MM.1S (cell line): Measurements from ENCODE around the gene TENT5C.

Experiments
- DNase-seq: peaks from one replicate; pipeline ENCODE4 v3.0.0-alpha.2; 2015
- H2AFZ ChIP-seq: fragments of 300-600 bp; sonication (generic); 2 replicates; pipeline ENCODE4 v1.6.0; 2016; ENCODE audit warnings: antibody characterized with exemption, low read length
- H3F3A ChIP-seq: fragments of 300-600 bp; sonication (generic); 2 replicates; pipeline ENCODE4 v1.6.1; 2016; ENCODE audit warnings: mild to moderate bottlenecking, antibody characterized with exemption, low read length, moderate library complexity, mixed read lengths; ENCODE audit not compliant: insufficient read depth
- H3K27ac ChIP-seq: fragments of 300-600 bp; sonication (generic); 2 replicates; pipeline ENCODE4 v1.5.1; 2016; ENCODE audit warnings: mild to moderate bottlenecking, low read length
- H3K27me3 ChIP-seq: fragments of 300-600 bp; sonication (generic); replicated peaks from 2 replicates; pipeline ENCODE4 v1.6.0; 2016; ENCODE audit warnings: low read length; ENCODE audit not compliant: insufficient read depth
- H3K36me3 ChIP-seq: fragments of 300-600 bp; sonication (generic); replicated peaks from 2 replicates; pipeline ENCODE4 v1.6.1; 2016; ENCODE audit warnings: mild to moderate bottlenecking, low read length, mixed read lengths; ENCODE audit not compliant: insufficient read depth
- H3K4me1 ChIP-seq: fragments of 300-600 bp; sonication (generic); 2 replicates; pipeline ENCODE4 v1.6.1; 2016; ENCODE audit warnings: low read length, mixed read lengths
- H3K4me2 ChIP-seq: fragments of 300-600 bp; sonication (generic); 2 replicates; pipeline ENCODE4 v1.6.0; 2016; ENCODE audit warnings: low read depth, low read length
- H3K4me3 ChIP-seq: fragments of 300-600 bp; sonication (generic); 2 replicates; pipeline ENCODE4 v1.5.1; 2016; ENCODE audit warnings: low read length, mixed read lengths
- H3K79me2 ChIP-seq: fragments of 300-600 bp; sonication (generic); 2 replicates; pipeline ENCODE4 v1.6.1; 2016; ENCODE audit warnings: mixed run types, low read length, mixed read lengths
- H3K9ac ChIP-seq: fragments of 300-600 bp; sonication (generic); 2 replicates; pipeline ENCODE4 v1.6.1; 2016; ENCODE audit warnings: low read length, mixed read lengths
- H3K9me2 ChIP-seq: fragments of 300-600 bp; sonication (generic); replicated peaks from 2 replicates; pipeline ENCODE4 v1.6.1; 2016; ENCODE audit warnings: mild to moderate bottlenecking, low read length, mixed read lengths; ENCODE audit not compliant: insufficient read depth
- H3K9me3 ChIP-seq: fragments of 300-600 bp; sonication (generic); replicated peaks from 2 replicates; pipeline ENCODE4 v1.6.1; 2016; ENCODE audit warnings: mild to moderate bottlenecking, low read length, mixed read lengths; ENCODE audit not compliant: insufficient read depth
- H4K20me1 ChIP-seq: fragments of 300-600 bp; sonication (generic); 2 replicates; pipeline ENCODE4 v1.6.1; 2016; ENCODE audit warnings: mild to moderate bottlenecking, low read length, moderate library complexity, mixed read lengths; ENCODE audit not compliant: insufficient read depth
- CTCF ChIP-seq: fragments of 300-600 bp; sonication (generic); IDR thresholded peaks from 2 replicates; pipeline ENCODE4 v1.5.1; 2016; ENCODE audit warnings: antibody characterized with exemption, low read length, mixed read lengths
- EZH2 ChIP-seq: fragments of 300-600 bp; sonication (generic); optimal IDR thresholded peaks from 2 replicates; pipeline ENCODE3; 2017; ENCODE audit warnings: low read depth, mild to moderate bottlenecking, antibody characterized with exemption, low read length, mixed read lengths
- EZH2phosphoT487 ChIP-seq: fragments of 300-600 bp; sonication (generic); IDR thresholded peaks from 2 replicates; pipeline ENCODE4 v1.6.1; 2018; ENCODE audit warnings: antibody characterized with exemption, low read length

Gene TENT5C

DNA sequence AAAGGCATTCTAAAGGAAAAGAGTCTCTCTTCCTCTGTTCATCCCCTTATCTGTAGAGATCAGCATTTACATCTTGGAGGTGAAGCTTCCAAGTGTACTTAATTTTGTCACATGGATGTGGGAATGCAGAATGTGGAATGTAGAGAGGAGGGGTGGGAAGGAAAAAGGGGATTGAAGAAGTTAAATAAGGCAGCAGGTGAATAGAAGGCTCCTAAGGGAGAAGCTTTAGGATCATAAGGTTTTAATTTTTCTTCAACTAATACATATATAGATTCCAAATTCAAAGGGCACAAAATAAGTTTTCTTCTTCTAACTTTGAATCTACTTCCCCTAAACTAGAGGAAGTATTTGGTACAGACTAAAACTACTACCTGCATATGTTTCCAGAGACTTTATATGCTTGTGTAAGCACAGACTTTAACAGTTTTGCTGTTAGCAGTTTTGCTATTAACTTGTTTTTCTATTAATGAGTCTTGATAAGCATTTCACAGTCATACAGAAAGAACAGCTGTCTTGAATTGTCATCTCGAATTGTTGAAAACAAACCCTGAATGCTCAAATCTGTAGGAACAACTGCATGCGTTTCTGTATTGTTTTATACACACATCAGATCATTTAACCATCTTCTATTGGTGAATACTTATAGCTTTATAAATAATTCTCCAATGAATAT lies 12.7 kb downstream of the TENT5C start:
- peak overlapping the region; percentile 96 for H3K4me2 ChIP-seq
- H2AFZ ChIP-seq: no peak overlapping the region
- H3K79me2 ChIP-seq: peaks cover 100% of the 10 kb centered on the region
- H3K27me3 ChIP-seq: no peaks in the 10 kb centered on the region
- no peaks in the 10 kb centered on the region for H4K20me1 ChIP-seq
- H3K36me3 ChIP-seq: peaks cover 4% of the 10 kb centered on the region; the same call in 1 of the 2 replicates
- no peaks in the 10 kb centered on the region for H3K9me2 ChIP-seq
- peaks cover 98% of the 10 kb centered on the region for H3F3A ChIP-seq
- DNase-seq: peak; percentile 34
- TF ChIP-seq CTCF (no peak), EZH2phosphoT487 (no peak), EZH2 (no peak)
- H3K9me3 ChIP-seq: no peaks in the 10 kb centered on the region
- peak overlapping the region; percentile 100 for H3K9ac ChIP-seq
- H3K4me3 ChIP-seq: peak overlapping the region; percentile 94
- peak overlapping the region; percentile 100 for H3K27ac ChIP-seq
- H3K4me1 ChIP-seq: peaks cover 21% of the 10 kb centered on the region; the same call in 1 of the 2 replicates

- Histone ChIP-seq H3K9me3 (no peaks in the 10 kb centered on the region), H3K9me2 (no peaks in the 10 kb centered on the region), H3K4me1 (peaks cover 37% of the 10 kb centered on the region), H3K9ac (peak overlapping the region; percentile 100), H3K27ac (peak overlapping the region; percentile 100), H3K4me3 (peak overlapping the region; percentile 94), H3K79me2 (peaks cover 100% of the 10 kb centered on the region), H3F3A (peaks cover 99% of the 10 kb centered on the region), H2AFZ (no peak overlapping the region), H3K27me3 (no peaks in the 10 kb centered on the region), H4K20me1 (no peaks in the 10 kb centered on the region), H3K4me2 (peak overlapping the region; percentile 96), H3K36me3 (peaks cover 6% of the 10 kb centered on the region; the same call in 1 of the 2 replicates)
- peak; percentile 51 for DNase-seq
- TF ChIP-seq CTCF (no peak), EZH2 (no peak), EZH2phosphoT487 (no peak)
Measured at GRCh38 chr1:117620440-117620839, 14.6 kb downstream of the TENT5C start.

- Histone ChIP-seq H3K9me2 (no peaks in the 10 kb centered on the region), H3F3A (peaks cover 99% of the 10 kb centered on the region), H3K79me2 (peaks cover 100% of the 10 kb centered on the region), H2AFZ (no peak overlapping the region), H3K4me3 (peak overlapping the region; percentile 94), H3K9ac (peak overlapping the region; percentile 100), H3K36me3 (peaks cover 6% of the 10 kb centered on the region), H3K4me1 (peaks cover 46% of the 10 kb centered on the region), H3K9me3 (no peaks in the 10 kb centered on the region), H3K27me3 (no peaks in the 10 kb centered on the region), H4K20me1 (no peaks in the 10 kb centered on the region), H3K4me2 (peak overlapping the region; percentile 96), H3K27ac (peak overlapping the region; percentile 100)
- DNase-seq: no peak
- TF ChIP-seq CTCF: no peak
- no peak for TF ChIP-seq EZH2phosphoT487
- no peak for TF ChIP-seq EZH2
Measured at GRCh38 chr1:117621316-117621715, 15.5 kb downstream of the TENT5C start.
